OCI-LY1 (cell line): ENCODE data around the gene TAF3.

ENCODE experiments used
- EZH2 ChIP-seq: fragments of 200-600 bp; sonication (generic), shearing (Covaris generic); IDR thresholded peaks from 2 replicates; pipeline ENCODE4 v1.8.0; 2017; ENCODE audit warnings: borderline replicate concordance, mixed run types, mild to moderate bottlenecking, antibody characterized with exemption, low read length, moderate library complexity, mixed read lengths
- TF ChIP-seq, protein P1 (sequence below): fragments of 200-600 bp; sonication (generic), shearing (Covaris generic); IDR thresholded peaks from 2 replicates; pipeline ENCODE4 v1.5.1; 2017; ENCODE audit warnings: mild to moderate bottlenecking, antibody characterized with exemption, low read length, moderate library complexity, mixed read lengths

GRCh38 chr10:8040651-8041050 is 222.3 kb downstream of the TAF3 start:
- TF ChIP-seq, protein P1, sequence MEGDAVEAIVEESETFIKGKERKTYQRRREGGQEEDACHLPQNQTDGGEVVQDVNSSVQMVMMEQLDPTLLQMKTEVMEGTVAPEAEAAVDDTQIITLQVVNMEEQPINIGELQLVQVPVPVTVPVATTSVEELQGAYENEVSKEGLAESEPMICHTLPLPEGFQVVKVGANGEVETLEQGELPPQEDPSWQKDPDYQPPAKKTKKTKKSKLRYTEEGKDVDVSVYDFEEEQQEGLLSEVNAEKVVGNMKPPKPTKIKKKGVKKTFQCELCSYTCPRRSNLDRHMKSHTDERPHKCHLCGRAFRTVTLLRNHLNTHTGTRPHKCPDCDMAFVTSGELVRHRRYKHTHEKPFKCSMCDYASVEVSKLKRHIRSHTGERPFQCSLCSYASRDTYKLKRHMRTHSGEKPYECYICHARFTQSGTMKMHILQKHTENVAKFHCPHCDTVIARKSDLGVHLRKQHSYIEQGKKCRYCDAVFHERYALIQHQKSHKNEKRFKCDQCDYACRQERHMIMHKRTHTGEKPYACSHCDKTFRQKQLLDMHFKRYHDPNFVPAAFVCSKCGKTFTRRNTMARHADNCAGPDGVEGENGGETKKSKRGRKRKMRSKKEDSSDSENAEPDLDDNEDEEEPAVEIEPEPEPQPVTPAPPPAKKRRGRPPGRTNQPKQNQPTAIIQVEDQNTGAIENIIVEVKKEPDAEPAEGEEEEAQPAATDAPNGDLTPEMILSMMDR, result no peak
- TF ChIP-seq EZH2, result no peak
